GM12878 (cell line): Measurements from ENCODE around the gene MTHFD1L. TPM values are rescaled to one million over a fixed set of nuclear protein-coding genes. Genes with fewer than 3 reads are reported as not detected.

Experiments
- ATAC-seq: fragments of 200-7000 bp; cut with Tn5 transposase; 3 replicates; pipeline ENCODE4 v1.9.1; 2020; ENCODE audit warnings: mild to moderate bottlenecking, moderate library complexity
- BruUV-seq: library from RNA; stranded (reverse); fragments of 400-500 nt; replicated peaks from 2 replicates; lab custom pipeline; 2021; lab: Mats Ljungman, UMichigan
- CTCF ChIA-PET: fragments of 300-600 bp; sonication (Branson Sonifier 250); formaldehyde crosslinking; extraction: SDS; loops from one replicate; lab custom pipeline; 2021; ENCODE audit warnings: inconsistent platforms; lab: Yijun Ruan, JAX
- POLR2A ChIA-PET: fragments of 350-600 bp; formaldehyde crosslinking; extraction: SDS; loops from one replicate; lab custom pipeline; 2021; ENCODE audit warnings: inconsistent platforms; lab: Charles Lee
- RAD21 ChIA-PET: fragments of 300-600 bp; sonication (Branson Sonifier 250); formaldehyde crosslinking; loops from one replicate; lab custom pipeline; 2023; ENCODE audit warnings: antibody characterized with exemption; ENCODE audit not compliant: unreplicated experiment; lab: Charles Lee
- SMC1A ChIA-PET: fragments of 300-600 bp; sonication (Branson Sonifier 250); formaldehyde crosslinking; loops from one replicate; lab custom pipeline; 2023; ENCODE audit not compliant: unreplicated experiment, uncharacterized antibody; lab: Charles Lee
- DNase-seq: peaks from one replicate; pipeline ENCODE4 v3.0.0-alpha.2; 2011; ENCODE audit warnings: low read depth, low spot score
- FAIRE-seq: peaks from 3 replicates; lab custom pipeline; 2011; peaks lifted over from hg19 to GRCh38; lab: Jason Lieb, UNC
- H2AFZ ChIP-seq: 2 replicates; pipeline ENCODE4 v1.6.0; 2011; ENCODE audit warnings: low read depth, low read length, control low read depth; ENCODE audit not compliant: control insufficient read depth
- H3K27ac ChIP-seq: 2 replicates; pipeline ENCODE4 v1.5.1; 2011; ENCODE audit warnings: control low read depth; ENCODE audit not compliant: control insufficient read depth, insufficient read depth
- H3K27me3 ChIP-seq, 2 experiments: replicated peaks in 1 of 2; 2 replicates each; pipeline versions ENCODE4 v1.6.0 to v1.6.1; 2011; ENCODE audit warnings: low read length in 1 of 2; ENCODE audit not compliant: control insufficient read depth in 2 of 2, insufficient read depth in 2 of 2
- H3K36me3 ChIP-seq, 2 experiments: 2 replicates each; pipeline ENCODE4 v1.5.1; 2011; ENCODE audit warnings: low read length in 1 of 2; ENCODE audit not compliant: control insufficient read depth in 2 of 2, insufficient read depth in 2 of 2
- H3K4me1 ChIP-seq: 2 replicates; pipeline ENCODE4 v1.6.1; 2011; ENCODE audit warnings: mild to moderate bottlenecking, low read length, moderate library complexity, mixed read lengths; ENCODE audit not compliant: control insufficient read depth, insufficient read depth
- H3K4me2 ChIP-seq: 2 replicates; pipeline ENCODE4 v1.6.0; 2011; ENCODE audit warnings: control low read depth; ENCODE audit not compliant: control insufficient read depth, insufficient read depth
- H3K4me3 ChIP-seq: fragments of 200-600 bp; sonication (generic); 2 replicates; pipeline ENCODE4 v1.5.1; 2016
- H3K79me2 ChIP-seq: 2 replicates; pipeline ENCODE4 v1.6.0; 2011; ENCODE audit warnings: low read length; ENCODE audit not compliant: control insufficient read depth, insufficient read depth
- H3K9ac ChIP-seq: 2 replicates; pipeline ENCODE4 v1.8.0; 2011; ENCODE audit warnings: low read length, control low read depth, mixed read lengths; ENCODE audit not compliant: control insufficient read depth, insufficient read depth
- H3K9me3 ChIP-seq: replicated peaks from 3 replicates; pipeline ENCODE4 v1.5.1; 2011; ENCODE audit warnings: mild to moderate bottlenecking, low read length; ENCODE audit not compliant: control insufficient read depth, insufficient read depth
- H4K20me1 ChIP-seq: 2 replicates; pipeline ENCODE4 v1.6.0; 2011; ENCODE audit not compliant: control insufficient read depth, insufficient read depth
- ASH2L ChIP-seq: fragments of 300-600, 200-600 bp; sonication (generic); IDR thresholded peaks from 2 replicates; pipeline ENCODE4 v1.6.1; 2017; ENCODE audit warnings: low read depth, mild to moderate bottlenecking, borderline replicate concordance
- BRCA1 ChIP-seq: IDR thresholded peaks from 2 replicates; pipeline ENCODE4 v1.6.1; 2011; ENCODE audit warnings: low read depth, low read length, improper control_type of control experiment
- CBFB ChIP-seq: IDR thresholded peaks from 2 replicates; pipeline ENCODE4 v1.6.1; 2016; ENCODE audit warnings: antibody characterized with exemption, low read depth
- CBX5 ChIP-seq: sonication (generic); IDR thresholded peaks from 2 replicates; pipeline ENCODE4 v1.6.1; 2016; ENCODE audit warnings: low read depth, moderate library complexity, mild to moderate bottlenecking, inconsistent platforms
- CHD1 ChIP-seq: IDR thresholded peaks from 2 replicates; pipeline ENCODE4 v1.6.1; 2012; ENCODE audit warnings: low read depth, low read length, improper control_type of control experiment
- CREM ChIP-seq: IDR thresholded peaks from 2 replicates; pipeline ENCODE4 v1.6.1; 2014; ENCODE audit warnings: antibody characterized with exemption, low read depth
- ELK1 ChIP-seq: IDR thresholded peaks from 2 replicates; pipeline ENCODE4 v1.6.1; 2012; ENCODE audit warnings: low read depth, low read length, improper control_type of control experiment
- JUNB ChIP-seq: IDR thresholded peaks from 2 replicates; pipeline ENCODE4 v1.6.1; 2016; ENCODE audit warnings: antibody characterized with exemption, mild to moderate bottlenecking
- MEF2B ChIP-seq: fragments of 450-650 bp; IDR thresholded peaks from 2 replicates; pipeline ENCODE4 v1.6.1; 2018; ENCODE audit warnings: mild to moderate bottlenecking, moderate library complexity; ENCODE audit not compliant: partially characterized antibody, poor library complexity, severe bottlenecking
- MXI1 ChIP-seq: fragments of 150-350 bp; IDR thresholded peaks from 2 replicates; pipeline ENCODE4 v1.6.1; 2011; ENCODE audit warnings: low read depth, mild to moderate bottlenecking, inconsistent platforms, low read length, improper control_type of control experiment
- NBN ChIP-seq: fragments of 450-650 bp; IDR thresholded peaks from 2 replicates; pipeline ENCODE4 v1.6.1; 2016
- RCOR1 ChIP-seq: conservative IDR thresholded peaks from 2 replicates; pipeline ENCODE4 v1.6.1; 2012; ENCODE audit warnings: low read depth, low read length, improper control_type of control experiment
- RUNX3 ChIP-seq: IDR thresholded peaks from 2 replicates; pipeline ENCODE4 v1.6.1; 2012; ENCODE audit warnings: low read length, inconsistent platforms
- SRF ChIP-seq, 2 experiments: IDR thresholded peaks; 2 replicates each; pipeline ENCODE4 v1.6.1; 2011; ENCODE audit warnings: low read depth in 2 of 2, low read length in 2 of 2, mild to moderate bottlenecking in 1 of 2, moderate library complexity in 1 of 2
- STAT3 ChIP-seq: IDR thresholded peaks from 2 replicates; pipeline ENCODE4 v1.6.1; 2011; ENCODE audit warnings: low read depth, low read length, improper control_type of control experiment
- TAF1 ChIP-seq: IDR thresholded peaks from 2 replicates; pipeline ENCODE4 v1.6.1; 2011; ENCODE audit warnings: mild to moderate bottlenecking, low read depth, low read length, borderline replicate concordance
- ZBED1 ChIP-seq: IDR thresholded peaks from 2 replicates; pipeline ENCODE4 v1.6.1; 2016; ENCODE audit warnings: borderline replicate concordance
- ZNF207 ChIP-seq: fragments of 450-650 bp; IDR thresholded peaks from 2 replicates; pipeline ENCODE4 v1.6.1; 2014; ENCODE audit warnings: antibody characterized with exemption, mild to moderate bottlenecking, borderline replicate concordance
- ZNF384 ChIP-seq: IDR thresholded peaks from 2 replicates; pipeline ENCODE4 v1.6.1; 2012; ENCODE audit warnings: low read depth, mild to moderate bottlenecking, low read length, improper control_type of control experiment, borderline replicate concordance
- WGBS: methylation state at CpG from one replicate; pipeline ENCODE4 v1.1.6; 2016; ENCODE audit warnings: low lambda C conversion rate; ENCODE audit not compliant: insufficient replicate concordance, insufficient coverage; ENCODE audit errors: missing lambda C conversion rate; 5-methylcytosine and 5-hydroxymethylcytosine counted together
- in situ Hi-C: fragments of 300-500 bp; cut with MboI; formaldehyde crosslinking; loops from 9 replicates; pipeline ENCODE4 v1.14.3; 2018; ENCODE audit warnings: mixed read lengths
- intact Hi-C: fragments of 100-400 bp; cut with micrococcal nuclease; formaldehyde crosslinking; loops from one replicate; pipeline ENCODE4 v1.14.2; 2022; ENCODE audit not compliant: unreplicated experiment
- polyA plus RNA-seq, 11 experiments: library from polyadenylated mRNA; depleted of rRNA in 4 of 11; unstranded in 6 of 11; stranded (reverse) in 5 of 11; fragments of >200 nt; fragmentation: Nextera tagmentation in 4 of 11; fragmentation: Illumina TruSeq in 1 of 11; extraction: Ambion mirVana in 4 of 11; extraction: Trizol in 1 of 11; gene quantifications; 1 replicate in 1 of 11; 2 replicates in 10 of 11; pipeline versions ENCODE4 v1.2.1 to v1.2.3, GENCODE V29; 2011 to 2016; ENCODE audit warnings: inconsistent platforms in 2 of 11, missing spikeins in 2 of 11, low read depth in 1 of 11
- total RNA-seq, 4 experiments: library from RNA; depleted of rRNA in 3 of 4; stranded (reverse); fragments of >200 nt in 3 of 4; fragmentation: Illumina TruSeq in 1 of 4; extraction: Trizol in 1 of 4; gene quantifications; 2 replicates each; pipeline versions ENCODE4 v1.2.1 to v1.2.3, GENCODE V29; 2013 to 2021

Gene MTHFD1L
- total and polyA plus RNA-seq, 10 of the 15 experiments (the other 5 are each of a cell fraction or from before 2014, with no cell fraction given), result 11.7 to 75.5 (median 28.8) TPM

- Histone ChIP-seq H3K27ac (no peak overlapping the region), H3K27me3 (no peaks in the 10 kb centered on the region), H3K36me3 (peaks cover 4% of the 10 kb centered on the region in 2 experiments; a peak in 2 of 4 replicates), H3K4me2 (no peak overlapping the region), H3K4me3 (no peak overlapping the region), H3K4me1 (no peaks in the 10 kb centered on the region), H3K9ac (no peak overlapping the region), H3K79me2 (no peaks in the 10 kb centered on the region), H3K9me3 (no peaks in the 10 kb centered on the region; the same call in 2 of the 3 replicates), H2AFZ (no peak overlapping the region), H4K20me1 (no peaks in the 10 kb centered on the region)
- ChIA-PET SMC1A (interaction anchor here (0.6 to 1.1 kb wide), 3 partner anchors 26 to 1189 kb away, joined by 3 read pairs; no protein-coding TSS in a partner anchor), RAD21 (no interaction called here), POLR2A (no interaction called here), CTCF (interaction anchor here (0.6 to 1.7 kb wide), 2 partner anchors 12 kb away, joined by 3 to 4 read pairs; no protein-coding TSS in a partner anchor)
- TF ChIP-seq ELK1 (no peak), RUNX3 (no peak), JUNB (no peak), RCOR1 (no peak), CBFB (no peak), ASH2L (no peak), CHD1 (no peak), SRF (IDR thresholded peaks at IDR 0.05; ENCODE audit: low read depth in 2 of 2, low read length in 2 of 2) (no peak), ZBED1 (no peak), ZNF207 (no peak), MXI1 (no peak), NBN (no peak), BRCA1 (no peak), CBX5 (no peak), TAF1 (no peak), CREM (no peak), ZNF384 (no peak), STAT3 (no peak), MEF2B (no peak)
- FAIRE-seq, result no peak
- 99% methylated on average over 7 of the region's 7 CpGs for WGBS
- no TSS peak for BruUV-seq
- DNase-seq, result no peak
- ATAC-seq, result no peak
- in situ Hi-C loops (no loop called here), intact Hi-C loops (no loop called here)
Observed at GRCh38 chr6:150915880-150916265, 50.4 kb downstream of the MTHFD1L start.
